ENCODE results near the gene PRDM5.

- TF ChIP-seq, protein P1, sequence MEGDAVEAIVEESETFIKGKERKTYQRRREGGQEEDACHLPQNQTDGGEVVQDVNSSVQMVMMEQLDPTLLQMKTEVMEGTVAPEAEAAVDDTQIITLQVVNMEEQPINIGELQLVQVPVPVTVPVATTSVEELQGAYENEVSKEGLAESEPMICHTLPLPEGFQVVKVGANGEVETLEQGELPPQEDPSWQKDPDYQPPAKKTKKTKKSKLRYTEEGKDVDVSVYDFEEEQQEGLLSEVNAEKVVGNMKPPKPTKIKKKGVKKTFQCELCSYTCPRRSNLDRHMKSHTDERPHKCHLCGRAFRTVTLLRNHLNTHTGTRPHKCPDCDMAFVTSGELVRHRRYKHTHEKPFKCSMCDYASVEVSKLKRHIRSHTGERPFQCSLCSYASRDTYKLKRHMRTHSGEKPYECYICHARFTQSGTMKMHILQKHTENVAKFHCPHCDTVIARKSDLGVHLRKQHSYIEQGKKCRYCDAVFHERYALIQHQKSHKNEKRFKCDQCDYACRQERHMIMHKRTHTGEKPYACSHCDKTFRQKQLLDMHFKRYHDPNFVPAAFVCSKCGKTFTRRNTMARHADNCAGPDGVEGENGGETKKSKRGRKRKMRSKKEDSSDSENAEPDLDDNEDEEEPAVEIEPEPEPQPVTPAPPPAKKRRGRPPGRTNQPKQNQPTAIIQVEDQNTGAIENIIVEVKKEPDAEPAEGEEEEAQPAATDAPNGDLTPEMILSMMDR (IDR thresholded peaks at IDR 0.05; ENCODE audit: extremely low read depth in 1 of 2, insufficient read depth in 1 of 2, low read depth in 1 of 2, low read length in 2 of 2), result no peak
- TF ChIP-seq EZH2 (IDR thresholded peaks at IDR 0.05; ENCODE audit: borderline replicate concordance, low read depth, low read length, severe bottlenecking) (no peak), POLR2AphosphoS5 (IDR thresholded peaks at IDR 0.05; ENCODE audit: insufficient read depth, low read depth, low read length) (no peak), POLR2A (IDR thresholded peaks at IDR 0.05; ENCODE audit: low read depth, low read length) (no peak), MAX (IDR thresholded peaks at IDR 0.05; ENCODE audit: insufficient read depth, insufficient read length) (no peak), JUN (IDR thresholded peaks at IDR 0.05; ENCODE audit: borderline replicate concordance, insufficient read depth, insufficient read length, low read depth) (no peak), FOS (IDR thresholded peaks at IDR 0.05; ENCODE audit: borderline replicate concordance, insufficient read depth, low read length) (no peak), GATA2 (IDR thresholded peaks at IDR 0.05; ENCODE audit: insufficient read depth, insufficient read length, low read depth, low read length) (no peak)
Measured at GRCh38 chr4:120724656-120725055, 197.9 kb downstream of the PRDM5 start.

All from endothelial cell of umbilical vein (primary cell).